Raji (cell line): Measurements from ENCODE around the gene BTN2A1.

Source experiments
- POLR2A ChIP-seq: IDR thresholded peaks from 2 replicates; pipeline ENCODE4 v1.6.1; 2011; ENCODE audit warnings: low read depth, low read length, control low read depth; ENCODE audit not compliant: insufficient read depth

BTN2A1 gene

DNA sequence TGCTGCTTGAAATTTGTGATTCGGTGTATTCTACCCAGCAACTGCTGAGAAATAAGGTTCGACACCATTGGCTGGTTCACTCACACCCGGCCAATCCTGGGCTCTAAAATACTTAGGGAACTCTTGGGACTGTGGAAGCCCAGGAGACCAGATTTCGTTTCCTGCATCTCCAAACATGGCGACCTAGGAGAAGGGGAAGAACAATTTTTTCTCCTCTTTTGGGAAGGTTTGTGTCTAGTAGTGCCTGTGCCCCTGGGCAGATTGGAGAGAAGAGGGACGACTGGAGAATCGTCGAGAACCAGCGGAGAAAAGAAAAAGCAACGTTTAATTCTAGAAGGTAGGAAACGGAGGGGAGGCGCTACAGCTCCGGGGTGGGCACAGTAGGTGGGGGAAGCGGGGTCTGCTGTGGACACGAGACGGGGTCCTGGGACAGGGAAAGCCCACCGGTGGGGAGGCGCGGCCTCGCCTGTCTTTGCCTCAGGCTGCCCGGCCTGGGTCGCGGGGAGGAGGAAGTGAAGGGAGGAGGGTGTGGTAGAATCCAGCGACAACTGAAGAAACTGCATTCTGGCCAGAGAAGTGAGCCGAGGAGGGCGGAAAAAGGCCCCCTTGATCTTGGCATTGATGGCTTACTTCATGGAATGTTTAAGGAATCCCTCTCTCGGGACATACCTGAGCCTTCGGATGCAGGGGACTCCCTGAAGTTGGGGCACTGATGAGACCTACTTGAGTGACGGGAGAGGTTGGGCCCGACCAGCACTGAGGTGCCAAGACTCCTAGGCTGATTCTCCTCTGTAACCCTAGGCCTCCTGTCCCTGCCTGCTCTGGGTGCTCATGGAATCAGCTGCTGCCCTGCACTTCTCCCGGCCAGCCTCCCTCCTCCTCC, at the start of gene BTN2A1:
Gene BTN2A1 (plus strand): TSS at position 150 of the 883 bp plus-strand sequence. CDS start 682 bp downstream, at position 832.
- TF ChIP-seq POLR2A, result peak; percentile 40; the same call in 1 of the 2 replicates

DNA sequence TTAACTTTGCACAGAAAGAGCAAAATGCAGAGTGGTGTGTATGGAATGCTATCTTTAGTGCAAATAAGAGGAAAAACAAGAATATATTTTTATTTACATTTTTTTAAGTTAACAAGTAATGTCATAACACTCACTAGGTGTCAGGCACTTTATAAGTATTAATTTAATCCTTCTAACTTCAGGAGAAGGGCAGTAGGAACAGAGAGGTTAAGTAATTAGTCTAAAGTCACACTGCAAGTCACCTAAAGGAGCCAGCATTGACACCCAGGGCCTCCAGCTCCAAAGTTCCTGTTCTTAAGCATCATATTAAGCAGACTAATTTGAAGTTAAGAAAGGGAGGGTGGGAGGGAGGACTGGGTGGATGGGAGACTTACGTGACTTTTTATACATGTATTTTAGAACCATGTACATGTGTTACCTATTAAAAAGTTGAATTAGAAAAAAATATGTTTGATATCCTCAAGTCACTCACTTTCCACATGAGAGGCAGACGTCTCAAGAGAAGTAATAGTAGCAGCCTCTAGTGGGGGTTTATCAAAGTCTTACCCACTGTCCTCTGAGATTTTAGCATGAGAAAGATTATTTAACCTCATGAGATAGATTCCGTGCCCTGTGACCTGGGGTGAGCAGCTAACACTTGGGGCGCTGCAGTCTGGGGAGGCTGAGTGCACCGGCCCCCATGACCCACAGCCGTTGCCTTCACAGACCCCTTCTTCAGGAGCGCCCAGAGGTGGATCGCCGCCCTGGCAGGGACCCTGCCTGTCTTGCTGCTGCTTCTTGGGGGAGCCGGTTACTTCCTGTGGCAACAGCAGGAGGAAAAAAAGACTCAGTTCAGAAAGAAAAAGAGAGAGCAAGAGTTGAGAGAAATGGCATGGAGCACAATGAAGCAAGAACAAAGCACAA, 48.7 kb upstream of the BTN2A1 start:
- TF ChIP-seq POLR2A, result no peak

DNA sequence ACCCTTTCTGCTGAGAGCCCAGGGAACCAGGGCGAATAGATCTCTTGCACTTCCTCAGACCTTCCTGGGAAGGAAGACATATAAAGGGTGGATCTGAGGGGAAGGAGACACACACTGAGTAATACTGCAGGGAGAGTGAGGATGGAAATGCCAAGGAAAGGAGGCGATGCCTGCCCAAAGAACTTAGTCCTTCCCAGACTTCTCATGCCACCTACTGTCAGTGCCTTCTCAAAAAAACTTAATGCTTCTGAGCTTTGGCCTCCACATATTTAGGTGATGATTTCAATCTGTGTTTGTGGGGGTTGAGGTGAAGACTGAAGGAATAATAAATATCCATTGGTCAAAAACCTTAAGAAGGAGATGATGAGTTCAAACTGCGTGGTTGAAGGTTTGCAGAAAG, 46.0 kb upstream of the BTN2A1 start:
- no peak for TF ChIP-seq POLR2A

DNA sequence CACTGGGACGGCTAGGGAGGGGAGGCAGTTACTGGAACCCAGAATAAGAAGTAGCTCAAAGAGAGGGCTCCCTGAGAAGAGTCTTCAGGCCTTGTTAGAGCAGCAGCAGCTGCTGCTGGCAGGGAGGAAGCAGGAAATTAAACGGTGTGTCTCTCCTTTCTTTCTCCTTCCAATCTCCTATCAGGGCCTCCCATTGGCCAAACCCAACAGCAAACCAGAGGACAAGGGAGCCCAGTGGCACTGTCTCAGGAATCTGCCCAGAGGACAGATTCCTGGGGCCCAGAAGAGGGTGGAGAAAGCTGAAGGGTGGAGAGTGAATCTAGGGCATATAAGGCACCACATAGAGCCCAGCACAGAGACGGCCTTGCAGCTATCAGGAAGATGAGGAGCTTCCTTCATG, 45.5 kb upstream of the BTN2A1 start:
- TF ChIP-seq POLR2A, result no peak

DNA sequence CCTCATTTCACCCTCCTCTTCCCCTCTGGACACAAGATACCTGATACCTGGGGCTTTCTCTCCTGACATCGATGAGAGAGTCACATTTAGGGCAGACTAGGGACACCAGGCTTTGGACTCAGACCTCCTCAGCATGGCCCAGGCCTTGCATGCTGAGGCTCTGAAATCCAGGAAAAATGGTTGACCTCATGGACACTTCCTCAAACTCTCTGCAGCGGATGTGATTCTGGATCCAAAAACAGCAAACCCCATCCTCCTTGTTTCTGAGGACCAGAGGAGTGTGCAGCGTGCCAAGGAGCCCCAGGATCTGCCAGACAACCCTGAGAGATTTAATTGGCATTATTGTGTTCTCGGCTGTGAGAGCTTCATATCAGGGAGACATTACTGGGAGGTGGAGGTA, 44.8 kb upstream of the BTN2A1 start:
- no peak for TF ChIP-seq POLR2A

DNA sequence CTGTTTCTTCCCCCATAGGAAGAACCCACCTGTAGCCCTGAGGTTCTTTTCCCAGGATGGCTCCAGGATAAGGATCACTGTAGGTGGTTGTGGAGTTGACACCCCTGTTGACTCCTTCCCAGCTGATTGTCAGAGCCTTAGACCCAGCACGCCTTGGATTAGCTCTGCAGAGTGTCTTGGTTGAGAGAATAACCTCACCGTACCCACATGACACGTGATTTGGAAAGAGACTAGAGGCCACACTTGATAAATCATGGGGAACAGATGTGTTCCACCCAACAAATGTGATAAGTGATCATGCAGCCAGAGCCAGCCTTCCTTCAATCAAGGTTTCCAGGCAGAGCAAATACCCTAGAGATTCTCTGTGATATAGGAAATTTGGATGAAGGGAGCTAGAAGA, 43.5 kb upstream of the BTN2A1 start:
- no peak for TF ChIP-seq POLR2A

DNA sequence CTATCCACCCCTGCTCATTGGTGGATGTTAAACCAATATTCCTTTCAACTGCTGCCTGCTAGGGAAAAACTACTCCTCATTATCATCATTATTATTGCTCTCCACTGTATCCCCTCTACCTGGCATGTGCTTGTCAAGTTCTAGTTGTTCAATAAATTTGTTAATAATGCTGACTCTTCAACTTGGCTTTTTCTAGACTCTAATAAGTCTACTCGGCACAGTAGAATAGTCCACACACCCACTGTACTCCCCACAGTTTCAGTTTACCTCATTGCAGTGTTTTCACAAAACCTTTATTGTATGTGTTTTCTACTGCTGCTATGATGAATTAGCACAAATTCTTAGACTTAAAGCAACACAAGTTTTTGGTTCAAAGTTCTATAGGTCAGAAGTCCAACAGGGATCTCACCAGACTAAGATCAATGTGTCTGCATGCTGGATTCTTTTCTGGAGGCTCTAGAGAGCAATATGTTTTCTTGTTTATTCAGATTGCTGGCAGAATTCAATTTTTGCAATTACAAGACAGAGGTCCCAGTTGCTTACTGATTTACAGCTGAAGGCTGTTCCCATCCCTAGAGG, 42.6 kb upstream of the BTN2A1 start:
- TF ChIP-seq POLR2A, result no peak

DNA sequence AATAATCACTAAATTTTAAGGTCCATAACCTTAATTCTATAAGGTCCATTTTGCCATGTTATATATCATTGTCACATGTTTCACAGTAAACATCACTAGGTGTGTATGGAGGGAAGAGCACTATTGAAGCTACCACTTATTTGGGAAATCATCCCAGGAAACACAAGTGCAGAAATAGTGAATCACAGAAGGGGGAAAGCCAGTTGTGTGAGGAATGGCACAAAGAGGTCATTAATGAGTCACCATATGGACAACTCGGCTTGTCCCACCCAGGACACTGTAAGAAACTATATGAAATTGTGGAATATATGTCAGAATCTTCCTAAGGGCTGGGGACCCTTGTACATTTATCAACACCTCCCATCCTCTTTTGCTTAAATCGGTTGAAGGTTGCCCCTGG, 42.0 kb upstream of the BTN2A1 start:
- no peak for TF ChIP-seq POLR2A

DNA sequence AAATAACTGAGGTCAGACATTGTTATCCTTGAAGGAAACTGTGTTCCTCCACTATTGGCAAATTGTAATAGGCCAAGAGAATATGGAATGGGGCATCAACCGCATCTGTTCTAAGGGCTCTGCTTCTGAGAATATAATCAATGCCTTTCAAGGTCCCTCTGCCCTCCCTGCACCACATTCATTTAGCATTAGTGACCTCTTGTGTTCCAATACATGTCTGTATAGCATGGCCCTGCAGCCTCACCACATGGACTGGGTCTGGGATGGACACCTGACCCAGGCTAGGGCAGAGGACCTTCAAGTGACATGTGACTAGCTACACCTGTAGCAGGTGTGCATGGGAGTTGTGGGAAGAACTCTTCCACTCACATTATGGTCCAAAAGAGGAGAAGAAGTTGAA, 41.5 kb upstream of the BTN2A1 start:
- TF ChIP-seq POLR2A, result no peak

DNA sequence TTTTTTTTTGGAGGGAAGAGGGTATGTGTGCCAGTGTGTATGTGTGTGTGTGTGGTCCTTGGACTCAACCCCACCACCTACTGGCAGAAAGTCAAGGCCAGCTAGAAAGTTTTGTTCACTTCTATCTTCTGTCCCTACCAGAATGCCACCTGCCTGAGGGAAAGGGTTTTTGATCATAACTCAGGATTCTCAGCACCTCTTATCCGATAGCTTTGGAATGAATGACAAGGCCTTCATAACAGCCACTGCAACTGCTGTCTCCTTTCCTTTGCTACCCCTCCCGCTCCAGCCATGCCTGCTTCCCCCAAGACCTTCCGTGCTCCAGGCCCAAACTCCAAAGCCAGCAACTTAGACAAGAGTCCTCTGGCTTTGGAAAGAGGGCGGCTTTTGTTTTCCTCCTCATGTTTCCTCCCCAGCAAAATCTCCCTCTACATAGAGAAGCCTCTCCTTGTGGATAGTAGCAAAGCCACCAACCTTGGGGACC, 37.0 kb upstream of the BTN2A1 start:
- TF ChIP-seq POLR2A, result no peak

DNA sequence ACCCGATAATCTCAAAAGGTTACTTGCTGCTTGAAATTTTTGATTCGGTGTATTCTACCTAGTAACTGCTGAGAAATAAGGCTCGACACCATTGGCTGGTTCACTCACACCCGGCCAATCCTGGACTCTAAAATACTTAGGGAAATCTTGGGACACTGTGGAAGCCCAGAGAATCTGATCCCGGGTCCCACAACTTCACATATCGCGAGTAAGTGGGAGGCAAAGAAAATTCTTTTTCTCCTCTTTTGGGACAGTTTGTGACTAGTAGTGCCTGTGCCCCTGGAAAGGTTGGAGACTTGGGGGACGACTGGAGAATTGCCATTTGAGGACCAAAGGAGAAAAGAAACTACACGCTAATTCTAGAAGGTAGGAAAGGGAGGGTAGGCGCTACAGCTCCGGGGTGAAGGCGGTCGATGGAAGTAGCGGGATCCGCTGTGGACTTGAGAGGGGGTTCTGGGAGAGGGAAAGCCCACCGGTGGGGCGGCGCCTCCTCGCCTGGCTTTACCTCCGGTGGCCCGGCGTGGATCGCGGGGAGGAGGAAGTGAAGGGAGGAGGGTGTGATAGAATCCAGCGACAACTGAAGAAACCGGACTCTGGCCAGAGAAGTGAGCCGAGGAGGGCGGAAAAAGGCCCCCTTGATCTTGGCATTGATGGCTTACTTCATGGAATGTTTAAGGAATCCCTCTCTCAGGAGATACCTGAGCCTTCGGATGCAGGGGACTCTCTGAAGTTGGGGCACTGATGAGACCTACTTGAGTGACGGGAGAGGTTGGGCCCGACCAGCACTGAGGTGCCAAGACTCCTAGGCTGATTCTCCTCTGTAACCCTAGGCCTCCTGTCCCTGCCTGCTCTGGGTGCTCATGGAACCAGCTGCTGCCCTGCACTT, 36.3 kb upstream of the BTN2A1 start:
- TF ChIP-seq POLR2A, result no peak

DNA sequence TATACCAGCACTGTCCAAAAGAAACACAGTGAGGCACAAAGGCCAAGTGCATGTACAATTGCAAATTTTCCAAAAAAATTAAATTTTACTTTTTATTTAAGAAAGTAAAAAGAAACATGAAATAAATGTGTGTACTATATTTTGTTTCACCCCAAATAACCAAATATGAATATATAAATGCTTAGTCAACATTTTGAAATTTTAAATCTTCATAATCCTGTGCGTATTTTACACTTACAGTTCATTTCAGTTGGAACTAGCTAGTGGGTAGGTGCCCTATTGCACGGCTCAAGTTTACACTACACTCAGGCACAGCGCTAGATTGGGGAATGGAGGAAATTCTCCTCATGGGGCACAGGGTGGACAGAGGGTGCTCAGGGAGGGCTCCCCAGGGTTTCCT, 35.4 kb upstream of the BTN2A1 start:
- TF ChIP-seq POLR2A, result no peak

DNA sequence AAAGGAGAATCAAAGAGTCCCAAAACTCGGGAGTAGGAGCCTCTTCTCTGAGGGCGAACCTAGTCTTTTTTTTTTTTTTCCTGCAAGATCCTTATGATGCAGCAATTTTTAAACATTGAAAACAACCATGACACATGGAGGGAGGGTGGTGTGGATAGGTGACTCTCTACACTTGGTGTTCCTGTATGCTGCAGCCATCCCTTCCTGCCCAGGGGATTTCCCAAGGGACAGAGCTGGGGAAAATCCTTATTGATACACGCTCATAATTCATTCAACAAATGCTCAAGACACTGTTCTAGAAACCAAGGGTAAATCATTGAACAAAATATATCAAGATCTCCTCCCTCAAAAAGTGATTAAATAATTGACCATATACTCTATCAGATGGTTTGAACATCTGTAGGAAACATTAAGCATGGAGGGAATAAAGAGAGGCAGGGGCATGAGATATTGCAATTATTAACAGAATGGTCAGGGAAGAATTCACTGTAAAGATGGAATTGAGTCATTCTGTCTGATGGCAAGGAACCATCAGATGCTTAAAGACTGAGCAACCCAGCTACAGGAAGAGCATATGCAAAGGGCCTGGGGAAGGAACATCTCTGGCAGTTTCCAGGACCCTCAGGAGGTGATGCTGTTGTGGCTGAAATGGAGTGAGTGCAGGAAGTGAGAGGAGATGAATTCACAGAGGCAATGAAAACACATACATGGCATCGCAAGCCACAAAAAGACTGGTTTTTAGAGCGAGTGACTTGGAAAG, 30.9 kb upstream of the BTN2A1 start:
- no peak for TF ChIP-seq POLR2A

DNA sequence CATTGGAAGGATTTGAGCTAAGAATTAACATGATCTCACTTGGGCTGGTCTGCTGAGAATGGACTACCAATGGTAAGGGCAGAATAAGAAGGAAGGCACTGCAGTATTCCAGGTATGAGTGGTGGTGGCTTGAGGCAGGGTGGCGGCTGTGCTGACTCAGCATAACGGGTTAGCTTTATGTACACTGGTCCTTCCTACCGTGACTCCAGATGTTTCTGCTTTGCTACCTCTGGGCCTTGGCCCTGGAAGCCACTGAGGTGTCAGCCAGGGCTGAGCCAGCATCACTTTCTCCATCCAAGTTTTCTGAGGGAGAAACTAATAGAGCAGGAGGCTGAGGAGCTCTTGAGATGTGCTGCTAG, 30.3 kb upstream of the BTN2A1 start:
- no peak for TF ChIP-seq POLR2A
